Coronary artery (tissue), 2 donors: ENCODE measurements around the gene KIAA1671.

Source experiments
- DNase-seq: peaks from one replicate; pipeline ENCODE4 v3.0.0-alpha.2; 2017; ENCODE audit warnings: low spot score
- H3K27ac ChIP-seq, 2 donors: fragments of 200-600 bp; sonication (generic); one replicate each; pipeline ENCODE4 v1.5.1; 2016 to 2019
- H3K4me3 ChIP-seq: fragments of 200-600 bp; sonication (generic); 2 replicates; pipeline ENCODE4 v1.5.1; 2016; ENCODE audit warnings: mild to moderate bottlenecking, moderate library complexity
- TF ChIP-seq, protein P1 (sequence below): fragments of 200-600 bp; sonication (generic); IDR thresholded peaks from one replicate; pipeline ENCODE4 v1.5.1; 2019; ENCODE audit warnings: antibody characterized with exemption

KIAA1671 gene

DNA sequence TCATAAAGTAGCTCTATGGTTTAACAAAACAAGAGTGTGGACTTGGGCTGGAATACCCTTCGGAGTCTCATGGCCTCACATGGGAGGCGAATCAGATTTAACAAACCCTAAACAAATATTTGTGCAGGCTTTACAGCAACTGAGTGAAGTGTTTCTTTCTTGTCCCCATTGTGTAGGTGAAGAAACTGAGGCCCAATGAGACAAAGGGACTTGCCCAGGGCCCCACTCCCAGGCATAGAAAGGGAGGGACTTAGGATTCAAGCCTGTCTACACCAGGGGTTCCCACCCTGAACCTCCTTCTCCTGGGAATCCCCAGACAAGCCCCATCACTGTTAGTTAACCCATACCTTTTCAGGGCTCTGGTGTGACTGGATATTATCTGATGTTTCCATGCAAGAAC is 192.0 kb downstream of the KIAA1671 start:
- H3K4me3 ChIP-seq: no peak overlapping the region
- H3K27ac ChIP-seq: no peak overlapping the region
- DNase-seq: no peak
- TF ChIP-seq, protein P1, sequence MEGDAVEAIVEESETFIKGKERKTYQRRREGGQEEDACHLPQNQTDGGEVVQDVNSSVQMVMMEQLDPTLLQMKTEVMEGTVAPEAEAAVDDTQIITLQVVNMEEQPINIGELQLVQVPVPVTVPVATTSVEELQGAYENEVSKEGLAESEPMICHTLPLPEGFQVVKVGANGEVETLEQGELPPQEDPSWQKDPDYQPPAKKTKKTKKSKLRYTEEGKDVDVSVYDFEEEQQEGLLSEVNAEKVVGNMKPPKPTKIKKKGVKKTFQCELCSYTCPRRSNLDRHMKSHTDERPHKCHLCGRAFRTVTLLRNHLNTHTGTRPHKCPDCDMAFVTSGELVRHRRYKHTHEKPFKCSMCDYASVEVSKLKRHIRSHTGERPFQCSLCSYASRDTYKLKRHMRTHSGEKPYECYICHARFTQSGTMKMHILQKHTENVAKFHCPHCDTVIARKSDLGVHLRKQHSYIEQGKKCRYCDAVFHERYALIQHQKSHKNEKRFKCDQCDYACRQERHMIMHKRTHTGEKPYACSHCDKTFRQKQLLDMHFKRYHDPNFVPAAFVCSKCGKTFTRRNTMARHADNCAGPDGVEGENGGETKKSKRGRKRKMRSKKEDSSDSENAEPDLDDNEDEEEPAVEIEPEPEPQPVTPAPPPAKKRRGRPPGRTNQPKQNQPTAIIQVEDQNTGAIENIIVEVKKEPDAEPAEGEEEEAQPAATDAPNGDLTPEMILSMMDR: no peak

DNA sequence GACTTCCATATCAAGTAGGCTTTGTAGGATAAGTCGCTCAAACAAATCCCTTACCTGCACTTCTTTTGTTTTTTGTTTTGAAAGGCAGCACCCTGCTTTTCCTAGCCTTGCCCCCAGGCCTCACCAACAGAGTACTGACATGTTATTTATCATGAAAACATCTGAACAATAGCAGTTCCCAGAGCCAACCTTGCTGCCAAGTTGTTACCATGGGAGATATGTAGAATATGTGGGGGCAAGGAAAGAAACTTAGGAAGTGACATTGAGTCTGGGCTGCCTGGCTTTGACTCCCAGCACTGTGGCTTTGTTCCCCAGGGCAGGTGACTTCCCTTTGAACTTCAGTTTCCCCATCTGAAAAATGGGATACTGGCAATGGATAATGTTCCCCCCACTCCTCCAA is 193.8 kb downstream of the KIAA1671 start:
- TF ChIP-seq, protein P1: no peak
- H3K4me3 ChIP-seq: no peak overlapping the region
- DNase-seq: no peak
- no peak overlapping the region for H3K27ac ChIP-seq

DNA sequence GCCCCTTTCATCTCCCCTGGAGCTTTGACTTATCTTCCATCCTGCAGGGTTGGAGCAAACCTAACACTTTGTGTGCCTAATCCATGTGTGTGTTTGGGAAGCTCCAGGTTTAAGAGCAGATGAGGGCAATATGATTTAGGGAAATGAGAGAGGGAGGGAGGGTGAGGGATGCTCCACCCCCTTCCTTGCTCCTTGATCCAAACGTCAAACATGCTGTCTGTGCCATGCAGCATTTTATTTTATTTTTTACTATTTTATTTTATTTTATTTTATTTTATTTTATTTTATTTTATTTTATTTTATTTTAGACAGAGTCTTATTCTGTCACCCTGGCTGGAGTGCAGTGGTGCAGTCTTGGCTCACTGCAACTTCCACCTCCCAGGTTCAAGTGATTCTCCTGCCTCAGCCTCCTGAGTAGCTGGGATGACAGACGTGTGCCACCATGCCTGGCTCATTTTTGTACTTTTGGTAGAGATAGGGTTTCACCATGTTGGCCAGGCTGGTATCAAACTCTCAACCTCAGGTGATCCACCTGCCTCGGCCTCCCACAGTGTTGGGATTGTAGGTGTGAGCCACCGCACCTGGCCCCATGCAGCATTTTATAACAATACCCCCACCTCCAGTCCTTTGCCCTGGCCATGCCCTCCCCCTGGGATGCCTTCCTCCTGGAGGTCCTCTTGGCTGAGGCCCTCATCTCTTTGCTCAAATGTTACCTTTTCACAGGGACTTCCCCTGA is 194.6 kb downstream of the KIAA1671 start:
- TF ChIP-seq, protein P1: no peak
- peak overlapping the region in 1 of 2 donors; percentile 27 for H3K27ac ChIP-seq

DNA sequence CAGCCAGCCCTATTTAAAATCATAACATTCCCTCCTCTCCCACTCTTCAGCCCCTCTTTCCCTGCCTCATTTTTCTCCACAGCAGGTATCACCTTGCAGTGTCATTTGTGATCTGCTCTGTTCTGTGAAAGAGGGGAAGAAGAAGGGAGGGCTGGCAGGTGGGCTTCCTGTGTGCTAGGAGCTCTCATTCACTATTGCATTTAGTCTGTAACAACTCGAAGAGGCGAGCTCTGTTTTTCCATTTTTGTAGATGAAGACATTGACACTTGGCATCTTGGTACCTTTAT is 195.1 kb downstream of the KIAA1671 start:
- Histone ChIP-seq H3K4me3 (no peak overlapping the region), H3K27ac (peak overlapping the region in 1 of 2 donors; percentile 27)
- TF ChIP-seq, protein P1: no peak
- no peak for DNase-seq

More for the DNA sequence above, 194.6 kb downstream of the KIAA1671 start:
- no peak for DNase-seq
- no peak overlapping the region for H3K4me3 ChIP-seq

DNA sequence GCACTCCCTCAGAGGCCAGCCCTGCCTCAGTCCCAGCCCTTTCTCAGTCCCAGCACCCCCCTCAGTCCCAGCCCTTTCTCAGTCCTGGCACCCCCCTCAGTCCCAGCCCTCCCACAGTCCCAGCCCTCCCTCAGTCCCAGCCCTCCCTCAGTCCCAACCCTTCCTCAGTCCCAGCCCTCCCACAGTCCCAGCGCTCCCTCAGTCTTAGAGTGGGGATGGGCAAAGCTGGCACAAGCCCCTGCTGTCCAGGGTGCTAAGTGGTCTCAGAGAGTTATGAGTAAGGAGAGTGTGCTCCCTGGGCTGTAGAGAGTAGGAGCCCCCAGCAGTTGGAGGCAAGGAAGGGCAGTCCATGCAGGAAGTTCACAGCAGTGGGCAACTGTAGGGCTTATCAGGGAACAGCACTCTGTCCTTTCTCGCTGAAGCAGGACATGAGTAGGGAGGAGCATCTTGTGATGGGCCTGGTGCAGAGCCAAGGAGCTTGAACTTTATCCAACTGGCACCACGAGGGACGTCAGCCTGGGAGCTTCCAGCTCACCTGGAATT is 195.7 kb downstream of the KIAA1671 start:
- TF ChIP-seq, protein P1: no peak
- Histone ChIP-seq H3K27ac (peak overlapping the region in 1 of 2 donors; percentile 68), H3K4me3 (no peak overlapping the region)
- no peak for DNase-seq

DNA sequence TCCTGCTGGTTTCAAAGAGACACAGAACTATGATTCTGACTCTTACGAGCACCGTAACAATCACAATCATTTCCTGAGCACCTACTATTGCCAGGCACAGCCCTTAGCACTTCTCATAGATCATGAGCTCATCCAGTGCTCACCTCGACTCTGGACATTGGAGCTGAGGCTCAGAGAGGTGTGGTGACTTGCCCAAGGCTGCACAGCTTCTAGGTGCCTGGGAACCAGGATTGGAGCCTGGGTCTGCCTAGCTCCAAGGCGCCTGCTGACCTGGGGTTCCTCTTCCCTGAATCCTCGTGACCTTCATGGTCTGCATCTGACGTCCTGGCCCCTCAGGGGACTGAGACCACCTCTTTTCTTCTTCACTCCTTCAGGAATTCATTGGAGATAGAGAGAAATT is 196.5 kb downstream of the KIAA1671 start:
- peak overlapping the region in 1 of 2 donors; percentile 68 for H3K27ac ChIP-seq
- no peak for DNase-seq
- H3K4me3 ChIP-seq: no peak overlapping the region
- TF ChIP-seq, protein P1: no peak
